ENCODE results near the gene SPEN. TPM values are rescaled to one million over a fixed set of nuclear protein-coding genes. Genes with fewer than 3 reads are reported as not detected.
A peak's percentile ranks its signal among the peaks of the same experiment; 100 is the strongest.

Gene SPEN
- total RNA-seq, 4 donors from 2014 or later: 18.8 to 104 (median 73.8) TPM

DNA sequence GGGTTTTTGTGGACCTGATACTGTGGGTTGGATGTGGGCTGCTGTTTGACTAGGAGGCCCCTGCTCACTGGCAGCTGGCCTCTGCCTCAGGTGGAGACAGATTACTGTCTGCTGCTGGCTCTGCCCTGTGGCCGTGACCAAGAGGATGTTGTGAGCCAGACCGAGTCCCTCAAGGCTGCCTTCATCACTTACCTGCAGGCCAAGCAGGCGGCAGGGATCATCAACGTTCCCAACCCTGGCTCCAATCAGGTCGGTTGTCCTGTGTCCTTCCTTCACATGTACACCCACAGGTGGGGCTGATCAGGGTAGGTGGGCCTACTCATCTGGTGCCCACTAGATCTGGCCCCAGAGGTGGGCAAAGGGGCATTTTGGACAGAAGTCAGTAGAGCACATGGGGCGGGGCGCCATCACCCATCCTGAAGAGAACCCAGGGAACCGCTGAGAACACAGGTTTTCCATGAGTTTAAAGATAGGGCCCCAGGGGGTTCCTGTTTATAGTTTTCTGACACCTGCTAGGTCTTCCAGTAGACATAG lies 91.2 kb downstream of the SPEN start:
- Histone ChIP-seq H3K4me1 (no peaks in the 10 kb centered on the region), H3K4me3 (no peak overlapping the region), H3K36me3 (no peaks in the 10 kb centered on the region), H3K27ac (peak overlapping the region; percentile 25 to 50), H3K27me3 (no peaks in the 10 kb centered on the region), H3K9me3 (no peaks in the 10 kb centered on the region)
- no peak for DNase-seq
- TF ChIP-seq POLR2A (IDR thresholded peaks at IDR 0.05): no peak
- TF ChIP-seq, protein P1, sequence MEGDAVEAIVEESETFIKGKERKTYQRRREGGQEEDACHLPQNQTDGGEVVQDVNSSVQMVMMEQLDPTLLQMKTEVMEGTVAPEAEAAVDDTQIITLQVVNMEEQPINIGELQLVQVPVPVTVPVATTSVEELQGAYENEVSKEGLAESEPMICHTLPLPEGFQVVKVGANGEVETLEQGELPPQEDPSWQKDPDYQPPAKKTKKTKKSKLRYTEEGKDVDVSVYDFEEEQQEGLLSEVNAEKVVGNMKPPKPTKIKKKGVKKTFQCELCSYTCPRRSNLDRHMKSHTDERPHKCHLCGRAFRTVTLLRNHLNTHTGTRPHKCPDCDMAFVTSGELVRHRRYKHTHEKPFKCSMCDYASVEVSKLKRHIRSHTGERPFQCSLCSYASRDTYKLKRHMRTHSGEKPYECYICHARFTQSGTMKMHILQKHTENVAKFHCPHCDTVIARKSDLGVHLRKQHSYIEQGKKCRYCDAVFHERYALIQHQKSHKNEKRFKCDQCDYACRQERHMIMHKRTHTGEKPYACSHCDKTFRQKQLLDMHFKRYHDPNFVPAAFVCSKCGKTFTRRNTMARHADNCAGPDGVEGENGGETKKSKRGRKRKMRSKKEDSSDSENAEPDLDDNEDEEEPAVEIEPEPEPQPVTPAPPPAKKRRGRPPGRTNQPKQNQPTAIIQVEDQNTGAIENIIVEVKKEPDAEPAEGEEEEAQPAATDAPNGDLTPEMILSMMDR (IDR thresholded peaks at IDR 0.05): no peak
- intact Hi-C loops (cut with DNase I; ENCODE audit: low total_unique reads): no loop called here

GRCh38 chr1:15939181-15940109 lies 91.9 kb downstream of the SPEN start:
- Histone ChIP-seq H3K9me3 (no peaks in the 10 kb centered on the region), H3K4me3 (no peak overlapping the region), H3K27me3 (no peaks in the 10 kb centered on the region), H3K4me1 (no peaks in the 10 kb centered on the region), H3K27ac (peak overlapping the region; percentile 25 to 50), H3K36me3 (no peaks in the 10 kb centered on the region)
- TF ChIP-seq, protein P1 (IDR thresholded peaks at IDR 0.05): no peak
- TF ChIP-seq POLR2A (IDR thresholded peaks at IDR 0.05): no peak
- intact Hi-C loops (cut with DNase I; ENCODE audit: low total_unique reads): no loop called here
- DNase-seq: peak in 1 of 2 donors; percentile 23

- H3K27ac ChIP-seq: no peak overlapping the region
These were observed 92.9 kb downstream of the SPEN start for GRCh38 chr1:15940110-15941043.

GRCh38 chr1:15941044-15941840 lies 93.7 kb downstream of the SPEN start:
- TF ChIP-seq, protein P1 (IDR thresholded peaks at IDR 0.05): no peak
- no peak for TF ChIP-seq POLR2A (IDR thresholded peaks at IDR 0.05)
- no peaks in the 10 kb centered on the region for H3K9me3 ChIP-seq
- no peaks in the 10 kb centered on the region for H3K36me3 ChIP-seq
- no peaks in the 10 kb centered on the region for H3K27me3 ChIP-seq
- no peak for DNase-seq
- no peak overlapping the region for H3K4me3 ChIP-seq
- no peak overlapping the region for H3K27ac ChIP-seq
- intact Hi-C loops (cut with DNase I; ENCODE audit: low total_unique reads): no loop called here
- no peaks in the 10 kb centered on the region for H3K4me1 ChIP-seq

More at GRCh38 chr1:15940110-15941043, 92.9 kb downstream of the SPEN start:
- no peak for DNase-seq
- no peaks in the 10 kb centered on the region for H3K4me1 ChIP-seq
- no peaks in the 10 kb centered on the region for H3K27me3 ChIP-seq
- TF ChIP-seq, protein P1 (IDR thresholded peaks at IDR 0.05): no peak
- no peak for TF ChIP-seq POLR2A (IDR thresholded peaks at IDR 0.05)
- no peaks in the 10 kb centered on the region for H3K36me3 ChIP-seq
- H3K4me3 ChIP-seq: no peak overlapping the region
- intact Hi-C loops (cut with DNase I; ENCODE audit: low total_unique reads): no loop called here
- no peaks in the 10 kb centered on the region for H3K9me3 ChIP-seq

All from uterus (tissue), 4 donors.